DOHH2 (cell line): ENCODE results near the gene PBOV1.

ENCODE experiments used
- H3F3A ChIP-seq: fragments of 200-600 bp; sonication (generic), shearing (Covaris generic); 2 replicates; pipeline ENCODE4 v1.6.0; 2016; ENCODE audit warnings: antibody characterized with exemption, mild to moderate bottlenecking; ENCODE audit not compliant: control insufficient read depth, insufficient read depth
- H3K27ac ChIP-seq: fragments of 200-600 bp; sonication (generic); 2 replicates; pipeline ENCODE4 v1.5.1; 2014; ENCODE audit warnings: low read depth, mild to moderate bottlenecking, low read length, moderate library complexity
- H3K27me3 ChIP-seq: fragments of 200-600 bp; sonication (generic); 2 replicates; pipeline ENCODE4 v1.6.1; 2014; ENCODE audit warnings: mild to moderate bottlenecking, low read length, mixed read lengths; ENCODE audit not compliant: control insufficient read depth
- H3K36me3 ChIP-seq: fragments of 200-600 bp; sonication (generic); 2 replicates; pipeline ENCODE4 v1.6.1; 2014; ENCODE audit warnings: mild to moderate bottlenecking, low read length, moderate library complexity, mixed read lengths; ENCODE audit not compliant: control insufficient read depth
- H3K4me1 ChIP-seq: fragments of 200-600 bp; sonication (generic); 2 replicates; pipeline ENCODE4 v1.6.1; 2014; ENCODE audit warnings: mild to moderate bottlenecking, low read length, mixed read lengths; ENCODE audit not compliant: control insufficient read depth
- H3K4me2 ChIP-seq: fragments of 200-600 bp; sonication (generic); 2 replicates; pipeline ENCODE4 v1.6.0; 2014; ENCODE audit warnings: mild to moderate bottlenecking, low read length, moderate library complexity
- H3K4me3 ChIP-seq: fragments of 200-600 bp; sonication (generic); 2 replicates; pipeline ENCODE4 v1.5.1; 2014; ENCODE audit warnings: mild to moderate bottlenecking, low read length, mixed read lengths
- H3K79me2 ChIP-seq: fragments of 200-600 bp; sonication (generic); 2 replicates; pipeline ENCODE4 v1.6.1; 2014; ENCODE audit warnings: mild to moderate bottlenecking, low read length, mixed read lengths; ENCODE audit not compliant: control insufficient read depth
- H3K9me2 ChIP-seq: fragments of 200-600 bp; sonication (generic); replicated peaks from 2 replicates; pipeline ENCODE4 v1.6.1; 2014; ENCODE audit warnings: mild to moderate bottlenecking, low read length, mixed read lengths; ENCODE audit not compliant: control insufficient read depth
- H3K9me3 ChIP-seq: fragments of 200-600 bp; sonication (generic); 2 replicates; pipeline ENCODE4 v1.6.1; 2014; ENCODE audit warnings: antibody characterized with exemption, low read length, mixed read lengths; ENCODE audit not compliant: control insufficient read depth, insufficient read depth
- H4K20me1 ChIP-seq: fragments of 200-600 bp; sonication (generic); 2 replicates; pipeline ENCODE4 v1.6.0; 2014; ENCODE audit warnings: low read depth, mild to moderate bottlenecking, antibody characterized with exemption, low read length, moderate library complexity; ENCODE audit not compliant: control insufficient read depth, insufficient read depth
- EZH2phosphoT487 ChIP-seq: fragments of 200-600 bp; sonication (generic); IDR thresholded peaks from 2 replicates; pipeline ENCODE4 v1.6.1; 2017; ENCODE audit warnings: borderline replicate concordance, mild to moderate bottlenecking, antibody characterized with exemption, low read length, moderate library complexity, mixed read lengths
- TF ChIP-seq, protein P1 (sequence below): fragments of 200-600 bp; sonication (generic); IDR thresholded peaks from one replicate; pipeline ENCODE4 v1.5.1; 2014; ENCODE audit warnings: antibody characterized with exemption, mild to moderate bottlenecking, low read depth, low read length; ENCODE audit not compliant: poor library complexity, severe bottlenecking

The PBOV1 gene

DNA sequence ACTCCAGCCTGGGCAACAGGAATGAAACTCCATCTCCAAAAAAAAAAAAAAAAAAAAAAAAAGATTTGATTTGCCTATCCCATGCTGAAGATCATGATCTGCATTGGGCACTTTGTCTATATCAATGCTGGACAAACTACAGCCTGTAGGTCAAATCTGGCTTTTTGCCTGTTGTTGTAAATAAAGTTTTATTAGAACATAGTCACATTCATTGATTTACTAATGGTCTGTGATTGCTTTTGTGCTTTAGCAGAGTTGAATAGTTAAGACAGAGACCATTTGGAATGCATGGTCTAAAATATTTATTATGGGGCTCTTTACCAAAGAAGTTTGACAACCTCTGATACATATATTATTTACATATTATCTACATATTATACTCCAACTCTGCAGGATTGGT, 14.0 kb downstream of the PBOV1 start:
- H3K79me2 ChIP-seq, result no peaks in the 10 kb centered on the region
- H3K9me2 ChIP-seq, result no peaks in the 10 kb centered on the region
- TF ChIP-seq, protein P1, sequence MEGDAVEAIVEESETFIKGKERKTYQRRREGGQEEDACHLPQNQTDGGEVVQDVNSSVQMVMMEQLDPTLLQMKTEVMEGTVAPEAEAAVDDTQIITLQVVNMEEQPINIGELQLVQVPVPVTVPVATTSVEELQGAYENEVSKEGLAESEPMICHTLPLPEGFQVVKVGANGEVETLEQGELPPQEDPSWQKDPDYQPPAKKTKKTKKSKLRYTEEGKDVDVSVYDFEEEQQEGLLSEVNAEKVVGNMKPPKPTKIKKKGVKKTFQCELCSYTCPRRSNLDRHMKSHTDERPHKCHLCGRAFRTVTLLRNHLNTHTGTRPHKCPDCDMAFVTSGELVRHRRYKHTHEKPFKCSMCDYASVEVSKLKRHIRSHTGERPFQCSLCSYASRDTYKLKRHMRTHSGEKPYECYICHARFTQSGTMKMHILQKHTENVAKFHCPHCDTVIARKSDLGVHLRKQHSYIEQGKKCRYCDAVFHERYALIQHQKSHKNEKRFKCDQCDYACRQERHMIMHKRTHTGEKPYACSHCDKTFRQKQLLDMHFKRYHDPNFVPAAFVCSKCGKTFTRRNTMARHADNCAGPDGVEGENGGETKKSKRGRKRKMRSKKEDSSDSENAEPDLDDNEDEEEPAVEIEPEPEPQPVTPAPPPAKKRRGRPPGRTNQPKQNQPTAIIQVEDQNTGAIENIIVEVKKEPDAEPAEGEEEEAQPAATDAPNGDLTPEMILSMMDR, result no peak
- no peak for TF ChIP-seq EZH2phosphoT487
- H3K27ac ChIP-seq, result no peak overlapping the region
- H3K27me3 ChIP-seq, result no peaks in the 10 kb centered on the region
- no peaks in the 10 kb centered on the region for H4K20me1 ChIP-seq
- H3K9me3 ChIP-seq, result no peaks in the 10 kb centered on the region
- no peaks in the 10 kb centered on the region for H3K4me1 ChIP-seq
- H3K4me2 ChIP-seq, result no peak overlapping the region
- no peaks in the 10 kb centered on the region for H3F3A ChIP-seq
- no peaks in the 10 kb centered on the region for H3K36me3 ChIP-seq
- H3K4me3 ChIP-seq, result no peak overlapping the region

DNA sequence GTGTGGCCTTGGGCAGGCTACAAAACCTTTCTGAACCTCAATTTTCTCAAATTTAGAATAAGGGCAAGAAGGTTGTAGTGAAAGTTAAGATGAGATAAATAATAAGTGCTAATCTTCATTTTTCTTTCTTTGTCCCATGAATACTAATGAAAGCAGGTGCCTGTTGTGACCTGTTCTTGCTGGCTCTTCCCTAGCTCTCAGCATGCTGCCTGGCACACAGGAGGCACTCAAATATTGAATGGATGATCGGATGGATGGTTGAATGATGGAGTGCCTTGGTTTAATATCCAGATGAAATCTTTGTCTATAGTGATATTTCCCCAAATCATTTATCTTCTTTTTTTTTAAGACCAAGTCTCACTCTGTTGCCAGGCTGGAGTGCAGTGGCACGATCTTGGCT, 15.0 kb downstream of the PBOV1 start:
- Histone ChIP-seq H3K27ac (no peak overlapping the region), H3K4me1 (no peaks in the 10 kb centered on the region), H3F3A (no peaks in the 10 kb centered on the region), H3K9me2 (no peaks in the 10 kb centered on the region), H4K20me1 (no peaks in the 10 kb centered on the region), H3K4me3 (no peak overlapping the region), H3K27me3 (no peaks in the 10 kb centered on the region), H3K36me3 (no peaks in the 10 kb centered on the region), H3K79me2 (no peaks in the 10 kb centered on the region), H3K4me2 (no peak overlapping the region), H3K9me3 (no peaks in the 10 kb centered on the region)
- TF ChIP-seq EZH2phosphoT487, result no peak

DNA sequence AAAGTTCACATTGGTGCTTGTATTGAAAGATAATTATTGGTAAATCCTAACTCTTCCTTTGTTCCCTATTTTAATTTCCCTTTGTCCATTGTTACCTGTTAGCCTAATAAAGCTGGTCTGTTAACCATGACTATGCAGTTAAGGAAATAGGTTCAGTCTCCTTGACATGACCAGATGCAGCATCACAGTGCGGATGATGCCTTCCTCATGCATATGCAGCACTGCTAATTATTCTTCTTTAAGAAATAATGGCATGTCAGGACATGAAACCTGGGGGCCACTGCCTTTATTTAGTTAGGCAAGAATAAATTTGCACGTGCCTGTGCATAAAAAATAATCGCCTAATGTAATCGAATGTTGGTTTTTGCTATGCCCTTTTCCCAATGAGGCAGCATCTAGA, 16.5 kb downstream of the PBOV1 start:
- H3K9me3 ChIP-seq, result no peaks in the 10 kb centered on the region
- no peak for TF ChIP-seq EZH2phosphoT487
- TF ChIP-seq, protein P1, result no peak
- no peaks in the 10 kb centered on the region for H3K27me3 ChIP-seq
- H3K79me2 ChIP-seq, result no peaks in the 10 kb centered on the region
- no peak overlapping the region for H3K27ac ChIP-seq
- no peaks in the 10 kb centered on the region for H3K36me3 ChIP-seq
- H3K4me1 ChIP-seq, result no peaks in the 10 kb centered on the region
- H3K4me3 ChIP-seq, result no peak overlapping the region
- H3K9me2 ChIP-seq, result no peaks in the 10 kb centered on the region
- no peaks in the 10 kb centered on the region for H3F3A ChIP-seq
- H4K20me1 ChIP-seq, result no peaks in the 10 kb centered on the region
- no peak overlapping the region for H3K4me2 ChIP-seq

DNA sequence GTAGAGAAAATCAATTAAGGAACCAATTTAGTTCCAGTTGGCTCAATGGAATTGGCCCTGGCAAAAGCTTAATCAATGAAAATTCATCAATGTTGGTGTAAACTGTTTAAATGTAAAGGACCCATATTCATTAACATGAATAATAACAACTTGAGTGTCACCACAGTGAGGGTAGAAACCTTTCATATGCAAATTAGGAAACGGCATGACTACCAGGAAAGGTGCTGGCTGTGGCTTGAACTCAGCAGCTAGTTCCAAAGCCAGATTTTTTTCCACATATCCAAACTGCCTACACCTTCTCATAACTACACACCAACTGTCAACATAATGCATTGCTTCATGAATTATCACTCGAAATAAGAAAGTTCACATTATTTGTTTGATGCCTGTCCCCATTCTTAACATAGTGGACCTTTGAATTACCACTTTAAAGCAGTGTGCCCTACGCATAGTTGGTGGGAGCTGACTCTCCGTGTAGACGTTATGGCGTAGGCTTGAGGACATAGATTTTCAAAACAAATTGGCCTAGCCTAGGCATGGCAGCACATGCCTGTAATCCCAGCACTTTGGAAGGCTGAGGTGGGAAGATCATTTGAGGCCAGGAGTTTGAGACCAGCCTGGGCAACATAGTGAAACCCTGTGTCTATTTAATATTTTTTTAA, 19.7 kb downstream of the PBOV1 start:
- Histone ChIP-seq H3F3A (no peaks in the 10 kb centered on the region), H3K4me3 (no peak overlapping the region), H4K20me1 (no peaks in the 10 kb centered on the region), H3K4me2 (no peak overlapping the region), H3K36me3 (no peaks in the 10 kb centered on the region), H3K4me1 (no peaks in the 10 kb centered on the region), H3K27me3 (no peaks in the 10 kb centered on the region), H3K9me2 (no peaks in the 10 kb centered on the region), H3K9me3 (no peaks in the 10 kb centered on the region), H3K79me2 (no peaks in the 10 kb centered on the region), H3K27ac (no peak overlapping the region)
- TF ChIP-seq, protein P1, result no peak
- TF ChIP-seq EZH2phosphoT487, result no peak
